H1 (cell line): ENCODE results near the gene MARK3.

Experiments used
- ATF2 ChIP-seq: IDR thresholded peaks from 2 replicates; pipeline ENCODE4 v1.6.1; 2012; ENCODE audit warnings: low read length, inconsistent platforms
- CBX5 ChIP-seq: fragments of 300-800, 300-1000 bp; sonication (generic); IDR thresholded peaks from 2 replicates; pipeline ENCODE4 v1.7.1; 2016; ENCODE audit warnings: antibody characterized with exemption, low read length, low read depth

- no peak for TF ChIP-seq CBX5
- TF ChIP-seq ATF2: no peak
Measured at GRCh38 chr14:103526247-103526913, 141.2 kb downstream of the MARK3 start.
